ENCODE measurements around the gene RASGRF1. TPM values are rescaled to one million over a fixed set of nuclear protein-coding genes. Genes with fewer than 3 reads are reported as not detected.

The RASGRF1 gene
- polyA plus RNA-seq, 3 donors = 0.11 TPM; not detected in 2

DNA sequence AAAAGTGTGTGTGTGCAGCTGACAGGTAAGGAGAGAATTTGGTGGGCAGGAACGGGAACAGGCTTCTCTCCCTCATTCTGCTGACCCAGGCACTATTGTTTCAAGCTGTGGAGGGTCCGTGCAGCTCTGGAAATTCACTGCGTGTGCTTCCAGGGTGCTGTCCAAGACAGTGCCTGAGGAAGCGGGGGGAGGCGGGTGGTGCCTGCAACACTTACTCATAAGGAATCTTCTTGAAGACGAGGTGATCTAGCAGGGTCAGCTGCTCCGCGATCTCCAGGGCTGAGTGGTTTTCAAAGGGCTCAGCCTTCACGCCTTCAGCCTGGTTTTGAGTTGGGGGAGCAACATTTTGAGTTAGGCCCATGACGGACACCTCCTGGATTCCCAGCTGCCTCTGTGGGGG, 99.1 kb downstream of the RASGRF1 start:
- H3K27me3 ChIP-seq (ENCODE audit: control insufficient read depth in 2 of 2, insufficient read depth in 2 of 2, low read length in 2 of 2) = no peaks in the 10 kb centered on the region
- no peak overlapping the region for H3K4me2 ChIP-seq (replicated peaks; ENCODE audit: extremely low read depth, low read length, poor library complexity, severe bottlenecking)
- no peak overlapping the region for H3K9ac ChIP-seq (ENCODE audit: insufficient read depth, low read length, poor library complexity, severe bottlenecking)
- no peaks in the 10 kb centered on the region for H3K36me3 ChIP-seq (replicated peaks in 1 of 2; ENCODE audit: control insufficient read depth in 1 of 2, insufficient read depth in 2 of 2, low read length in 2 of 2)
- Mint-ChIP-seq H3K27ac (peak overlapping the region in 1 of 7 donors; percentile 53), H3K4me1 (peaks cover 32% of the 10 kb centered on the region), H3K9me3 (no peaks in the 10 kb centered on the region), H3K36me3 (peaks cover 0 to 4% of the 10 kb centered on the region in 2 donors), H3K4me3 (no peak overlapping the region), H3K27me3 (ENCODE audit: low read depth in 3 of 3) (peaks cover 1 to 4% (median 3%) of the 10 kb centered on the region in 3 donors)
- no peak overlapping the region for H2AFZ ChIP-seq (ENCODE audit: insufficient read depth, low read depth, low read length, poor library complexity, severe bottlenecking)
- peaks cover 36 to 43% of the 10 kb centered on the region in 2 donors for H3K4me1 ChIP-seq (ENCODE audit: control insufficient read depth in 1 of 2, insufficient read depth in 2 of 2, low read length in 2 of 2)
- H3K27ac ChIP-seq (ENCODE audit: low read depth in 1 of 2, low read length in 2 of 2) = no peak overlapping the region
- no peak for DNase-seq
- intact Hi-C loops (cut with micrococcal nuclease) = no loop called here
- TF ChIP-seq, protein P1, sequence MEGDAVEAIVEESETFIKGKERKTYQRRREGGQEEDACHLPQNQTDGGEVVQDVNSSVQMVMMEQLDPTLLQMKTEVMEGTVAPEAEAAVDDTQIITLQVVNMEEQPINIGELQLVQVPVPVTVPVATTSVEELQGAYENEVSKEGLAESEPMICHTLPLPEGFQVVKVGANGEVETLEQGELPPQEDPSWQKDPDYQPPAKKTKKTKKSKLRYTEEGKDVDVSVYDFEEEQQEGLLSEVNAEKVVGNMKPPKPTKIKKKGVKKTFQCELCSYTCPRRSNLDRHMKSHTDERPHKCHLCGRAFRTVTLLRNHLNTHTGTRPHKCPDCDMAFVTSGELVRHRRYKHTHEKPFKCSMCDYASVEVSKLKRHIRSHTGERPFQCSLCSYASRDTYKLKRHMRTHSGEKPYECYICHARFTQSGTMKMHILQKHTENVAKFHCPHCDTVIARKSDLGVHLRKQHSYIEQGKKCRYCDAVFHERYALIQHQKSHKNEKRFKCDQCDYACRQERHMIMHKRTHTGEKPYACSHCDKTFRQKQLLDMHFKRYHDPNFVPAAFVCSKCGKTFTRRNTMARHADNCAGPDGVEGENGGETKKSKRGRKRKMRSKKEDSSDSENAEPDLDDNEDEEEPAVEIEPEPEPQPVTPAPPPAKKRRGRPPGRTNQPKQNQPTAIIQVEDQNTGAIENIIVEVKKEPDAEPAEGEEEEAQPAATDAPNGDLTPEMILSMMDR (IDR thresholded peaks at IDR 0.05) = no peak
- WGBS (ENCODE audit: insufficient coverage) = 96% methylated on average over 10 of the region's 10 CpGs
- no peaks in the 10 kb centered on the region for H4K20me1 ChIP-seq (ENCODE audit: insufficient read depth, low read length)
- no peaks in the 10 kb centered on the region for H3K9me3 ChIP-seq (replicated peaks in 1 of 2; ENCODE audit: control insufficient read depth in 1 of 2, insufficient read depth in 1 of 2, low read length in 2 of 2)
- no peak overlapping the region for H3K4me3 ChIP-seq (replicated peaks in 1 of 3; ENCODE audit: low read depth in 2 of 3, low read length in 3 of 3)
- no peaks in the 10 kb centered on the region for H3K79me2 ChIP-seq (ENCODE audit: insufficient read depth, low read length)

DNA sequence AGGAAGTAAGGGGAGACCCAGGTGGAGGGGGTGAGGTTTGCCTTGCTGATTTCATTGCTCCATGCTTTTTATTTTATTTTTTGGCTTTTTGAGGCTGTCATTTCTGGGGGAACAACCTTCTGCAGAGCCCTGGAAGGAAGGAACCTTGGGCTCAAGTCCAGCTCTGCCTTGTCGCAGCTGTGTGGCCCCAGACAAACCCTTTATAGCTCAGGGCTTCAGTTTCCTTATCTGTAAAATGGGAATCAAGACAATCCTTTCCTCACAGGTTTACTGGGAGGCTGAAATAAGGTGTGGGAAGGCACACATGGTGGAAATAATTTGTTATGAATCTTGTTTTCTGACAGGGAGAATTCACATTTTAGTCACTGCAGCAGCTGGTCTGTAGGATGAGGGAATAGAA, 100.3 kb downstream of the RASGRF1 start:
- peak overlapping the region in 2 of 7 donors; percentile 25 to 36 for H3K27ac Mint-ChIP-seq
- intact Hi-C loops (cut with micrococcal nuclease) = no loop called here
- Histone ChIP-seq H3K27ac (ENCODE audit: low read depth in 1 of 2, low read length in 2 of 2) (no peak overlapping the region), H3K4me2 (replicated peaks; ENCODE audit: extremely low read depth, low read length, poor library complexity, severe bottlenecking) (no peak overlapping the region), H3K27me3 (ENCODE audit: control insufficient read depth in 2 of 2, insufficient read depth in 2 of 2, low read length in 2 of 2) (no peaks in the 10 kb centered on the region), H2AFZ (ENCODE audit: insufficient read depth, low read depth, low read length, poor library complexity, severe bottlenecking) (no peak overlapping the region), H3K4me1 (ENCODE audit: control insufficient read depth in 1 of 2, insufficient read depth in 2 of 2, low read length in 2 of 2) (peaks cover 36 to 43% of the 10 kb centered on the region in 2 donors), H3K36me3 (replicated peaks in 1 of 2; ENCODE audit: control insufficient read depth in 1 of 2, insufficient read depth in 2 of 2, low read length in 2 of 2) (no peaks in the 10 kb centered on the region), H3K79me2 (ENCODE audit: insufficient read depth, low read length) (no peaks in the 10 kb centered on the region), H3K9ac (ENCODE audit: insufficient read depth, low read length, poor library complexity, severe bottlenecking) (no peak overlapping the region), H4K20me1 (ENCODE audit: insufficient read depth, low read length) (no peaks in the 10 kb centered on the region), H3K9me3 (replicated peaks in 1 of 2; ENCODE audit: control insufficient read depth in 1 of 2, insufficient read depth in 1 of 2, low read length in 2 of 2) (no peaks in the 10 kb centered on the region), H3K4me3 (replicated peaks in 1 of 3; ENCODE audit: low read depth in 2 of 3, low read length in 3 of 3) (no peak overlapping the region)
- TF ChIP-seq, protein P1 (IDR thresholded peaks at IDR 0.05) = no peak
- H3K4me3 Mint-ChIP-seq = no peak overlapping the region
- peaks cover 0 to 1% (median 0%) of the 10 kb centered on the region in 3 donors for H3K27me3 Mint-ChIP-seq (ENCODE audit: low read depth in 3 of 3)
- no CpG with 5 or more reads among the region's 1 CpG for WGBS (ENCODE audit: insufficient coverage)
- H3K9me3 Mint-ChIP-seq = no peaks in the 10 kb centered on the region
- H3K4me1 Mint-ChIP-seq = peaks cover 33% of the 10 kb centered on the region
- H3K36me3 Mint-ChIP-seq = peaks cover 0 to 4% of the 10 kb centered on the region in 2 donors
- DNase-seq = no peak
